Pulmonary artery endothelial cell (primary cell): ENCODE data around the gene SLC17A1. TPM values are rescaled to one million over a fixed set of nuclear protein-coding genes. Genes with fewer than 3 reads are reported as not detected.
"Not testable (repeated sequence)": the region's sequence is repeated elsewhere in the genome, so short reads cannot be mapped to it uniquely, and the experiment has no call there.

Experiments used
- DNase-seq: peaks from one replicate; pipeline ENCODE4 v3.0.0-alpha.2; 2011; ENCODE audit warnings: low read depth, low spot score
- total RNA-seq: library from RNA; depleted of rRNA; stranded (reverse); fragments of >200 nt; gene quantifications from 2 replicates; pipeline ENCODE4 v1.2.3, GENCODE V29; 2014

Gene SLC17A1
- total RNA-seq, 1 donor from 2014 or later, result not detected

DNA sequence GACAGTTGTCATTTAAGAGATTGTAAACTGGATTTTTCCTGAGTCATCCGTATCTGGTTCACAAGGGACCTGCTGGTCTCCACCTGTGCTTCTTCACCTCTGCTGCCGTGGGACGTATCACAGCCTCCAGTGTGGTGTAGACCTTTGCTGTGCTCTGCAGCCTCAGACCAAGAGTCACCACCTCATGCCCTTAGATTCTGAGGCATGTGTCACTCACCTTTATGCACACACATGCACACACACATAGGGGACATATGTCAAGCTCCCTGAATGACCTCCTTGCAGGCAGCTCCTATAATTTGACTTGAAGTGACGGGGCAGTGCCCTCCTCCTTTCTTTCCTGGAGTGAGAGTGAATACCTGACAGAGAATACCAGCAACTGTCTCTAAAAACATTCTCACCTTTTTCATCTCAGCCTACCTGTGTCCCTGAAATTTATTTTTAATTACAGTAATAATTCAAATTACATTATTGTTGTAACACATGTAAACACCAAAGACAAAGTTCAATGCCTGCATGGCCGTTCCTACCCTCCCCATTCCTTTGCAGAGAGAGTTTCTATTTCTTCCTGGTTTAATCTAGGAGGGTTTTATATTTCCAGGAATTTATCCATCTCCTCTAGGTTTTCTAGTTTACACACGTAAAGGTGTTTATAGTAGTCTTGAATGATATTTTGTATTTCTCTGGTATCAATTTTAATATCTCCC is 73.8 kb downstream of the SLC17A1 start:
- no peak for DNase-seq

DNA sequence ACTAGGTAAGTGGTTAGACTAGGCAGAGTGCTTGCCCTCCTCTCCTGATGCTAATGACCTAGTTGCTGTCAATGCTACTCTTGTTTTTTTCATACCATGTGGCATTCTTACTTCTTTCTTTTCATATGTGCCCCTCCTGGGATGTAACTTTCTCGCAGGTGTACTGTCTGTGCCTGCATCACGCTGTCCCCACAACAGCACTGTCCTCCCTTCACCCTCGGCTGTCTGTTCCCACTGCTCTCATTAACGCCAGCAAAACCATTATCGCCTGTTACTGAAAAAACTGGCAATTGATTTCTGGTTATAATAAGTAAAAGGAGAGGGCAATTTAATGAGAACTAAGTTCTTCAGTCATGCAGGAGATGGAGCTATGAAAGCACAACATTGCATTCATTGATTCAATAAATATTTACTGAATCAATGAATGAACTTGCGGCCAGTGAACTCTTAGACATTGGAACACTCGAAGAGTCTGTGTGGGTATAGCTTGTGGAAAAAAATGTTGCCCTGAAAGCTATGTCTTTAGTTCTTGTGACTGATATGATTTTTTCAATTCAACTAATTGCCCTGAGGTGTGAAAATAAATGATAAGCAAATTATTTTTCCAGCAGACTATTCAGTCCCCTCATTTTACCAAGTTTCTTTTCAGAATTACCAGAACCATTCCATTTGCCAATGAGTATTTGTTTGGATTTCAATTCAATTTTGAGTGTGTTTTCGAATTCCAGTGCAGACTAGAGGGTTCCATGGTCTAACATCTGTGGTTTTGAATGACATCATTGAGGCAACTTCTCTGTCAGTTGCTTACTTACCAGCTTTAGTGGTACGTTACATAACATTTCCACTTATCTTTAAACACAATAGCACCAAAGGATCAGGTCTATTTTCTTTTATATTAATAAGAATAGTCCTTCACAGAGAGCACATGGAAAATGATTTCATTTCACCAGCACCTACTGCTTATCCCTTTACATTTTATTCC is 75.2 kb downstream of the SLC17A1 start:
- DNase-seq, result no peak

DNA sequence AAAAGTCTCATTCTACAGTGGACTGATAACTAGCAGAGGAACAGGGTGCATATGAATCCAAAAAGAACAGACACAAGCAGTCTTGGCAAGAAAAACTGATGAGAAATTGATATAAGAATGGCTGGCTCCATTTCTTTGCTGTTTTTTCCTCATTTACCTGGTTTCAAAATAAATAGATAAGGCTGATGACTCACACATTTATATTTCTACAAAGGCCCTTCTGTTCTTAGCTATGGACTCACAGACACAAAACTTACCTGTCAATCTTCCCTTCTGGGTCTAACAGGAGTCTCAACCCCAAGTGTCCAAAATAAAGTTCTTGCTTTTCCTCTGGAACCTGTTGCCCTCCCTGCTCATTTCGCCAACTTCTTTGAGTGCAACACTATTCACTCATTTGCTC is 76.4 kb downstream of the SLC17A1 start:
- DNase-seq, result no peak

DNA sequence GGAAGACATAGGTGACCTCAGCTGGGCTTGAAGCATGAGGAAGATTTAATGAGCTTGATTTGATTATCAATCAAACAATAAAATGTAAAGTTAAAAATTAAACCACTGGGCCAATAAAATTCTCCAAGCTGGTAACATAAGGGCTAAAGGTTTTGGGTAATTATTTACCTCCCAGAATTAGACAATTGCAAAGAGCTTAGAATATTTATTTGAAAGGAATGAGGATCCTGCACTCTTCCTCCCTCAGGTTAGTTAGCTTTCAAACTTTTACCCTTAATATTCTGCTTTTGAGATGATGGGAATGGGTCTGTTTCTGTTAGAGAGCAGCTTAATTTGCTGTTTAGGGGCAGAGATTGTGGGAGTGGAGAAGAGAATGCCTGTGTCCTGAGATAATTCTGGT is 77.3 kb downstream of the SLC17A1 start, which contains the start of gene SLC17A4:
Gene SLC17A4 (plus strand): TSS at position 208 of the 400 bp plus-strand sequence. CDS start 7,221 bp downstream, outside the sequence.
- DNase-seq, result no peak

DNA sequence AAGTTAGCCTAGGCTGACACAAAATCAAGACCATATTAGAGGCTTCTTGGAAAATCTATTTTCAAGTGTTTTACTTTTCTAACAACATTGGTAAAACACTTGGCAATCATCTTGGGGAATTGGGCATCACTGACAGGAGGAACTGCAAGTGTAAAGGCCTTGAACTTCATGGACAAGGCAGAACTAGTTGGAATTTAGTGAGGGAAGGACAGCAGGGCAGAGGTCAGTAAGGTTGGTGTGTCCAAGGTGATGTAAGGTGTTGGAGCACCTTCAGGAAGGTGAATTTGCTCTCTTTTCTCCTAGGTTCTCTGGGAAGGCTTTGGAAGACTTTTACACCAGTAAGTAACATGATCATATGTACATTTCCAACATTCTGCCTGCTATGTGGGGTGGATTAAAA is 78.8 kb downstream of the SLC17A1 start:
- no peak for DNase-seq

DNA sequence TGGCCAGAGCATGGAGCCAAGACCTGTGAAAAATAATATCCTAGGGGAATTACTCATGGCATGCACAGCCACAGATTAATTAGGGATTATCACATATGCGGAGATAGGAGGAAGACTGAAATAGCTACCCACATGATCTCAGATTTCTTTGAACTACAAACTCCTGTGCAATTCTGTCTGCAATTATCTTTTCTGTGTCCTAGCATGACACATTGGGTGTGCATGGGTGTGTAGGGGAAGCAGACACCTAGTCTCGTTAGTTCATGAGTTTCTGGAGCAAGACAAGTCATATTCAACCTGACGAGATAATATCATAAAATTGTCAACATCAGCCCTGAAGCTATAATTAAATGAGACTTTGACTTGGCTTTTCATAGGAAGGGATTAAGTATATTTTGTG is 80.9 kb downstream of the SLC17A1 start:
- DNase-seq, result no peak

DNA sequence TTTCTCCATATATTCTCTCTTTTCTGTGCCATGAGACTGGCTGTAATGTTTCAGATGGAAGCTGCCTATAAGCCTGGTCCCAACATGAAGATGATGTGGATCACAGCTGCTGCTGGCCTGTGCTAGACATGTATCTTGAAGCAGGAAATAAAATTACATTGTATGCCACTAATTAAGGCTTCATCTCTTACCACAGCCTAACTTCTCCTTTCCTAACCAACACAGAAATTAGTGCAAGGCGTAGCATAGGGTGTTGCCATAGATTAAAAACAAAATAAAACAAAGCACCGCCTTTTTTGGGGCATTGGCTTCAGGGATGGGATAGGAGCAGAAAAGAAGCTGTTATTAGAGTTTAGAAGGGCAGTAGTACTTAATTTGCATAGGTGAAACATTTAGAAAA is 82.0 kb downstream of the SLC17A1 start:
- no peak for DNase-seq

DNA sequence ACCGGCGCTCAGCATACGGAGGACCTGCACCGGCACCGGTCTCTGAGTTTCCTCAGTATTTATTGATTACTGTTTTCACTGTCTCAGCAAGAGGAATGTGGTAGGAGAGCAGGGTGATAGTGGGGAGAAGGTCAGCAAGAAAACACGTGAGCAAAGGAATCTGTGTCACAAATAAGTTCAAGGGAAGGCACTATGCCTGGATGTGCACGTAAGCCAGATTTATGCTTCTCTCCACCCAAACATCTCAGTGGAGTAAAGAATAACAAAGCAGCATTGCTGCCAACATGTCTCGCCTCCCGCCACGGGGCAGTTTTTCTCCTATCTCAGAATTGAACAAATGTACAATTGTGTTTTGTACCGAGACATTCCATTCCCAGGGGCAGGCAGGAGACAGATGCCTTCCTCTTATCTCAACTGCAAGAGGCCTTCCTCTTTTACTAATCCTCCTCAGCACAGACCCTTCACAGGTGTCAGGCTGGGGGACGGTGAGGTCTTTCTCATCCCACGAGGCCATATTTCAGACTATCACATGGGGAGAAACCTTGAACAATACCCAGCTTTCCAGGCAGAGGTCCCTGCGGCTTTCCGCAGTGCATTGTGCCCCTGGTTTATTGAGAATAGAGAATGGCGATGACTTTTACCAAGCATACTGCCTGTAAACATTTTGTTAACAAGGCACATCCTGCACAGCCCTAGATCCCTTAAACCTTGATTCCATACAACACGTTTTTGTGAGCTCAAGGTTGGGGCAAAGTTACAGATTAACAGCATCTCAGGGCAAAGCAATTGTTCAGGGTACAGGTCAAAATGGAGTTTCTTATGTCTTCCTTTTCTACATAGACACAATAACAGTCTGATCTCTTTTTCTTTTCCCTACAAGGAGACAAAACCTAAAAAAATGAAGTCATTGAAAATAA is 83.0 kb downstream of the SLC17A1 start:
- not testable (repeated sequence) for DNase-seq

DNA sequence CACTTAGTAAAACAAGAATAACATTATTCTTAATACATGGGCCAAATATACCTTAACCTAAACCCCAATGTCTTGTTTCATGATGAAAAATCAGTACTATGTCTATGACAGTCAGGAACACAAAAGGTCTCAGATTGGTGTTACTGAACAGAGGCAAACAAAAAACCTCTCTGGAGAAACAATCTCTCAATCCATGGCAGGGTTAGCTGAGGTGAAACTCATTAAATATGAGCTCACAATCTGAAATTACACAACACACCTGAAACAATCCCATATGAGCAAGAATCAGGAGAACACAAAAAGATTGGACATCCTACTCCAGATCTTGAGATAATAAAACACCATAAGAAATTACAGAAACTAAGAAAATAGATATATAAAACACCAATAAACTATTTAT is 83.8 kb downstream of the SLC17A1 start:
- no peak for DNase-seq

DNA sequence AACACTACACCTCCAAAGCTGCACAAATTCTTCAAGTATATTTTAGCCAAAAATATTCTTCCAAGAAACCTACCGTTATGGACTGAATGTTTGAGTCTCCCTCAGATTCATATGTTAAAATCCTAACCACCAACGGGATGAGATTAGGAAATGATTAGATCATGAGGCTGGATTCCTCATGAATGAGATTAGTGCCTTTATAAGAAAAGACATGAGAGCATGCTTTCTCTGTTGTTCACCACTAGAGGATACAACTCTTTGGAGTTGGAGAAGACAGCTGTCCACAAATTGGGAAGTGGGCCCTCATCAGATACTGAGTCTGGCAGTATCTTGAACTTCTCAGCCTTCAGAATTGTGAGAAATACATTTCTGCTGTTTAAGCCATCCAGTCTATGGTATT is 84.4 kb downstream of the SLC17A1 start:
- no peak for DNase-seq

DNA sequence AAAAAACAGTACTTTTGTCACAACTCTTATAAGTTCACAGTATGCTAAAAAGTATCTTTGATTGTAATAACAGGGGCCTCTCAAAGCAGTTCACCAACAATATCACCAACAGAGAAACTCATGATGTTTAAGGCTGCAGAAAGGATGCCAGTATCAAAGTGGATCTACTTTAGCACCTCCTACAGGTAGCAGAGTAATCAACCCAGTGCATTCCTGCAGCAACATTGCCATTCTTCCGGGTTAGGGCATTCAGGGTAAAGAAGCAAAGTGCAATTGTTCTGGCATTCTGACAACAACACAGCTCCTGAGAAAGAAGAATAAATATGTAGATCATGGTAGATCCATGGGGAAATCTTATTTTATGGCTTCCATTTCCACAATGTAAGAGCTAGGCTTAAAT is 84.9 kb downstream of the SLC17A1 start:
- no peak for DNase-seq

DNA sequence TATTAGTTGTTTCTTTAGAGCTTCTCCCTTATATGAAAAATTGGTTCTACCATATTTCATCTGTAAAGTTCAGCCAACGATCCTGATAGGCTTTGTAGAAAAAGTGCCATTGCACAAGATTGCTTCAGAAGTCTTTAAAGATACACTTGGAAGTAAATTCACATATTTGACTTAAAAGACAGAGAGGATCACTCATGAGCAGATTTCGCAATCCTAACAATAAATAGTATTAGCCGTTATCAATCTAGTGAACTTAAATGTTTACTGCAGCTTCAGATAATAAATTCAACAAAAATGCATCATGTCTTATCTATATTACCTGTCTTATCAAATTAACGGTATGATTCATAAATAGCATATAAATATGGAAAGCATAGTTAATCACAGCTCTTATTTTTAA is 86.0 kb downstream of the SLC17A1 start:
- no peak for DNase-seq

DNA sequence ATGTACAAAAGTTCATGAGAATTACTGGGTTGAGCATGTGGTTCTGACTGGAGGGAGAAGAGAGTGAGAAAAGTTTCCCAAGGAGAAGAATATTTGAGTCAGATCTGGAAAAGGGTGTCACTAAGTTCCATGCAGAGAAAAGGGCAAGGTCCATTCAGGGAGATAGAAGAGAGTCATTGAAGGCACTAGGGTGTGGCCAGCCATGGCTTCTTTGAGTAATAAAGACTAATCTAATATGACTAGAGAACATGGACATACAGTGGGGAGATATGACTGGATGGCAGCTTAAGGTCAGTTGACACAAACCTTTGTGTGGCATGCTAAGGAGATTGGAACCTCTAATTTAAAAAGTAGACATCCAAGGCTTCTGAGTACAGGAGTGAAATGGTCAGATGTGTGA is 88.0 kb downstream of the SLC17A1 start:
- no peak for DNase-seq

DNA sequence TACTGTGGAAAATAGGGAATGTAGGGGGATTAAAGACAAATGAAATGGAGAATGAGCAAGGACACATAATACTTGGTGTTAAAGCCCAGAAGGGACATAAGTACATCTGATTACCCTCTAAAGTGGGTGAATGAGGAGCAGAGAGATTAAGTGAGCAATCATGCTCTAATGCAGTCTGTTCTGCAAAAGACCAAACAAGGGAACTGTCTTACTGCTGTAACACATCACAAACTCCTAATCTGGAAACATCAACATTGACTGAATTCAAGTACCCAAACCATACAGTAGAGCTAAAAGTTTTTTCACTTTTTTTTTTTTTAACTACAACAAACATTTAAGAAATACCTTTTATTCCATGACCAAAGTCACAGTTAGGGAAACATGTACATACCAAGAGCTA is 96.6 kb downstream of the SLC17A1 start:
- no peak for DNase-seq

Other genes with a start within 250 kb of the SLC17A1 start
- not detected in 2 replicates for gene SCGN, start 179.8 kb downstream of the SLC17A1 start, total RNA-seq
- gene SLC17A4, start 77.3 kb downstream of the SLC17A1 start, total RNA-seq, result not detected in 2 replicates
- not detected in 2 replicates for gene SLC17A3, start 42.2 kb upstream of the SLC17A1 start, total RNA-seq
- gene SLC17A2, start 98.6 kb upstream of the SLC17A1 start, total RNA-seq, result not detected in 2 replicates
- 8.0 and 9.4 TPM in 2 replicates for gene TRIM38, start 130.8 kb upstream of the SLC17A1 start, total RNA-seq